HepG2 (cell line): ENCODE results near the gene PGM2. TPM values are rescaled to one million over a fixed set of nuclear protein-coding genes. Genes with fewer than 3 reads are reported as not detected.
A peak's percentile ranks its signal among the peaks of the same experiment; 100 is the strongest.

Source experiments
- ATF7-NPFF ChIP-seq: sonication (generic); formaldehyde crosslinking; IDR thresholded peaks from 2 replicates; pipeline ENCODE4 v1.8.1; 2023; ENCODE audit warnings: mild to moderate bottlenecking, low read depth, missing genetic modification reagents, moderate library complexity
- CAMTA2 ChIP-seq: sonication (generic); formaldehyde crosslinking; IDR thresholded peaks from 2 replicates; pipeline ENCODE4 v1.4.0; 2020; ENCODE audit warnings: mild to moderate bottlenecking, missing genetic modification reagents, borderline replicate concordance
- CREB3 ChIP-seq: sonication (generic); formaldehyde crosslinking; IDR thresholded peaks from 2 replicates; pipeline ENCODE4 v1.5.0; 2020; ENCODE audit warnings: missing genetic modification reagents
- DMAP1 ChIP-seq: IDR thresholded peaks from 2 replicates; pipeline ENCODE4 v1.6.1; 2016
- DMTF1 ChIP-seq: sonication (generic); formaldehyde crosslinking; IDR thresholded peaks from 2 replicates; pipeline ENCODE4 v1.4.0; 2020; ENCODE audit warnings: mild to moderate bottlenecking, missing genetic modification reagents
- DNMT3B ChIP-seq: conservative IDR thresholded peaks from 2 replicates; pipeline ENCODE4 v1.6.1; 2016; ENCODE audit warnings: missing biosample characterization, control low read depth
- MED1 ChIP-seq: sonication (generic); formaldehyde crosslinking; IDR thresholded peaks from 2 replicates; pipeline ENCODE4 v1.4.0; 2020; ENCODE audit warnings: missing genetic modification reagents
- NR2F6 ChIP-seq, 2 experiments: IDR thresholded peaks; 2 replicates each; pipeline ENCODE4 v1.6.1; 2016; ENCODE audit warnings: antibody characterized with exemption in 1 of 2, mild to moderate bottlenecking in 1 of 2
- PCBP2 ChIP-seq: fragments of 200-400 bp; formaldehyde crosslinking; optimal IDR thresholded peaks from 2 replicates; pipeline ENCODE3; 2018; ENCODE audit warnings: low read length, low read depth; ENCODE audit not compliant: poor library complexity, severe bottlenecking
- RBAK ChIP-seq: sonication (generic); formaldehyde crosslinking; IDR thresholded peaks from 2 replicates; pipeline ENCODE4 v1.5.1; 2020; ENCODE audit warnings: mild to moderate bottlenecking, missing genetic modification reagents
- RBM39 ChIP-seq: fragments of 200-400 bp; formaldehyde crosslinking; IDR thresholded peaks from one replicate; pipeline ENCODE4 v1.6.1; 2018; ENCODE audit warnings: antibody characterized with exemption, mild to moderate bottlenecking, low read depth, low read length; ENCODE audit not compliant: poor library complexity, severe bottlenecking
- TBX2 ChIP-seq: sonication (generic); formaldehyde crosslinking; IDR thresholded peaks from 2 replicates; pipeline ENCODE4 v1.5.0; 2020; ENCODE audit warnings: missing genetic modification reagents, mild to moderate bottlenecking, borderline replicate concordance
- ZBTB2 ChIP-seq: sonication (generic); formaldehyde crosslinking; IDR thresholded peaks from 2 replicates; pipeline ENCODE4 v1.8.0; 2022; ENCODE audit warnings: low read depth, missing genetic modification reagents
- ZBTB26 ChIP-seq: IDR thresholded peaks from 2 replicates; pipeline ENCODE4 v1.6.1; 2016; ENCODE audit warnings: missing compliant biosample characterization, missing genetic modification reagents, borderline replicate concordance
- ZFP1 ChIP-seq: IDR thresholded peaks from 2 replicates; pipeline ENCODE4 v1.6.1; 2016
- ZFP36L2 ChIP-seq: sonication (generic); formaldehyde crosslinking; IDR thresholded peaks from 2 replicates; pipeline ENCODE4 v1.4.0; 2020; ENCODE audit warnings: missing genetic modification reagents
- ZFP37 ChIP-seq: sonication (generic); formaldehyde crosslinking; IDR thresholded peaks from 2 replicates; pipeline ENCODE4 v1.4.0; 2020; ENCODE audit warnings: missing genetic modification reagents, borderline replicate concordance
- ZNF230 ChIP-seq: sonication (generic); formaldehyde crosslinking; IDR thresholded peaks from 2 replicates; pipeline ENCODE4 v1.4.0; 2020; ENCODE audit warnings: mild to moderate bottlenecking, missing genetic modification reagents
- ZNF264 ChIP-seq: sonication (generic); formaldehyde crosslinking; IDR thresholded peaks from 2 replicates; pipeline ENCODE4 v1.4.0; 2020; ENCODE audit warnings: missing genetic modification reagents
- ZNF354B ChIP-seq: sonication (generic); formaldehyde crosslinking; IDR thresholded peaks from 2 replicates; pipeline ENCODE4 v1.8.0; 2022; ENCODE audit warnings: mild to moderate bottlenecking, missing genetic modification reagents
- ZNF446 ChIP-seq: sonication (generic); formaldehyde crosslinking; IDR thresholded peaks from 2 replicates; pipeline ENCODE4 v1.5.0; 2020; ENCODE audit warnings: mild to moderate bottlenecking, missing genetic modification reagents
- ZNF598 ChIP-seq: sonication (generic); formaldehyde crosslinking; IDR thresholded peaks from 2 replicates; pipeline ENCODE4 v1.5.1; 2020; ENCODE audit warnings: mild to moderate bottlenecking, missing genetic modification reagents, borderline replicate concordance
- ZNF740 ChIP-seq: sonication (generic); formaldehyde crosslinking; IDR thresholded peaks from 2 replicates; pipeline ENCODE4 v1.4.0; 2020; ENCODE audit warnings: missing genetic modification reagents
- ZSCAN30 ChIP-seq: sonication (generic); formaldehyde crosslinking; IDR thresholded peaks from 2 replicates; pipeline ENCODE4 v1.5.0; 2020; ENCODE audit warnings: mild to moderate bottlenecking, missing genetic modification reagents
- ZZZ3 ChIP-seq: sonication (generic); formaldehyde crosslinking; IDR thresholded peaks from 2 replicates; pipeline ENCODE4 v1.4.0; 2020; ENCODE audit warnings: missing genetic modification reagents, mild to moderate bottlenecking, borderline replicate concordance
- polyA plus RNA-seq, 8 experiments: library from polyadenylated mRNA; depleted of rRNA in 3 of 8; stranded (reverse) in 7 of 8; unstranded in 1 of 8; fragments of >200 nt; fragmentation: Illumina TruSeq in 4 of 8; extraction: Trizol in 4 of 8; gene quantifications; 2 replicates each; pipeline versions ENCODE4 v1.2.1 to v1.2.3, GENCODE V29; 2011 to 2016; ENCODE audit warnings: low read depth in 4 of 8, missing spikeins in 1 of 8, mixed read lengths in 1 of 8; ENCODE audit not compliant: insufficient read depth in 1 of 8
- total RNA-seq, 5 experiments: library from RNA; depleted of rRNA; stranded (reverse); fragments of >200 nt; fragmentation: Illumina TruSeq; extraction: Trizol; gene quantifications; 2 replicates each; pipeline ENCODE4 v1.2.3, GENCODE V29; 2016; ENCODE audit warnings: low read depth in 1 of 5

Gene PGM2
- total and polyA plus RNA-seq, 2 of the 13 experiments (the other 11 are each of a cell fraction or from before 2014, with no cell fraction given) = 14.6 to 36.9 TPM

- no peak for TF ChIP-seq CREB3
- TF ChIP-seq ZNF354B (CRISPR knock-in tag) = no peak
- TF ChIP-seq RBAK (CRISPR knock-in tag) = no peak
- no peak for TF ChIP-seq ZFP36L2 (CRISPR knock-in tag)
- TF ChIP-seq ZNF264 (CRISPR knock-in tag) = no peak
- TF ChIP-seq ZNF230 (CRISPR knock-in tag) = peak; percentile 71; the same call in 1 of the 2 replicates
- no peak for TF ChIP-seq ZBTB2 (CRISPR knock-in tag)
- no peak for TF ChIP-seq DNMT3B (CRISPR knock-in tag)
- TF ChIP-seq DMTF1 (CRISPR knock-in tag) = no peak
- TF ChIP-seq ZNF740 = peak; percentile 35; the same call in 1 of the 2 replicates
- peak; percentile 93 for TF ChIP-seq ZNF446
- TF ChIP-seq ZSCAN30 = no peak
- no peak; the same call in 1 of the 2 replicates for TF ChIP-seq ZFP37
- peak; percentile 66 for TF ChIP-seq ATF7-NPFF (CRISPR knock-in tag)
- TF ChIP-seq NR2F6 (IDR thresholded peaks at IDR 0.05) = no peak
- TF ChIP-seq NR2F6 (CRISPR knock-in tag; IDR thresholded peaks at IDR 0.05) = 0 out of 2 replicates have a peak, but pooled peaks have one; percentile 34
- TF ChIP-seq RBM39 = peak; percentile 93
- peak; percentile 67 for TF ChIP-seq ZZZ3 (CRISPR knock-in tag)
- TF ChIP-seq ZNF598 (CRISPR knock-in tag) = peak; percentile 62; the same call in 1 of the 2 replicates
- no peak for TF ChIP-seq ZBTB26
- peak; percentile 61 for TF ChIP-seq TBX2 (CRISPR knock-in tag)
- no peak for TF ChIP-seq ZFP1 (CRISPR knock-in tag)
- 0 out of 2 replicates have a peak, but pooled peaks have one; percentile 79 for TF ChIP-seq CAMTA2 (CRISPR knock-in tag)
- no peak for TF ChIP-seq PCBP2
- peak; percentile 61 for TF ChIP-seq MED1
- peak; percentile 76 for TF ChIP-seq DMAP1 (CRISPR knock-in tag)
Measured at GRCh38 chr4:37826295-37827029, at the start of gene PGM2 (continued).
